ENCODE measurements around the gene CENPH.
"Not testable (repeated sequence)": the region's sequence is repeated elsewhere in the genome, so short reads cannot be mapped to it uniquely, and the experiment has no call there.

The CENPH gene

DNA sequence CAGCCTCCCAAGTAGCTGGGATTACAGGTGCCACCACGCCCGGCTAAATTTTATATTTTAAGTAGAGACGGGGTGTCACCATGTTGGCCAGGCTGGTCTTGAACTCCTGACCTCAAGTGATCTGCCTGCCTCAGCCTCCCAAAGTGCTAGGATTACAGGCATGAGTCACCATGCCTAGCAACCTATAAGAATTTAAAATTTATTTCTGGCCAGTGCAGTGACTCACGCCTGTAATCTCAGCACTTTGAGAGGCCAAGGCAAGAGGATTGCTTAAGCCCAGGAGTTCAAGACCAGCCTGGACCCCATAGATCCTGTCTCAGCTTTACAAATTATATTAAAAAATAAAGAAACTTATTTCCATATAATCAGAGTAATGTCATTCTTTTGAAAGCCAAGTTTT, 66.6 kb downstream of the CENPH start:
- not testable (repeated sequence) for DNase-seq

- no peak for DNase-seq
Measured at GRCh38 chr5:69257577-69257976, 68.2 kb downstream of the CENPH start.

All from SIG-M5 (cell line).